Measurements from ENCODE around the gene PCSK1.
A peak's percentile ranks its signal among the peaks of the same experiment; 100 is the strongest.

The PCSK1 gene

DNA sequence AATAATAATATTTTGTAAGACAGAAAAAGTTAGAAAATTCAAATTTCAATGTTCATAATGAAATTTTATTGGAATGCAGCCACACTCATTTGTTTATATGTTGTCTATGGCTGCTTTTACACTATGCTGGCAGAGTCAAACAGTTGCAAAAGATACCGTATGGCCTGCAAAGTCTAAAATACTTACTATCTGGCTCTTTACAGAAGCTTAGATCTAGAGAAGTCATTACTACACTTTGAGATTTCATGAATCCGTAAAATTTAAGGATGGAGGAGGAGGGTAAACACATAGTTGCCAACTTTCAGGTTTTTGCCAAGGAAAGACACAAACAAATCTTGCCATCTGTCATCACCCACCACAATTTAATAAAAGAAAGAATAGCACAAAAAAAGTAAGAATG is 25.1 kb upstream of the PCSK1 start:
- no peaks in the 10 kb centered on the region for H3K27me3 ChIP-seq (ENCODE audit: control insufficient read depth, insufficient read depth, low read length)
- no peaks in the 10 kb centered on the region for H3K36me3 ChIP-seq (ENCODE audit: insufficient read depth, low read length)
- no peaks in the 10 kb centered on the region for H3K9me3 ChIP-seq (replicated peaks; ENCODE audit: low read length)
- no peak overlapping the region for H3K4me3 ChIP-seq (ENCODE audit: low read length)
- H3K4me1 ChIP-seq (ENCODE audit: control insufficient read depth, insufficient read depth, low read length): no peaks in the 10 kb centered on the region
- H3K4me2 ChIP-seq (ENCODE audit: low read length): no peak overlapping the region
- no peak overlapping the region for H3K9ac ChIP-seq (ENCODE audit: low read depth, low read length)

DNA sequence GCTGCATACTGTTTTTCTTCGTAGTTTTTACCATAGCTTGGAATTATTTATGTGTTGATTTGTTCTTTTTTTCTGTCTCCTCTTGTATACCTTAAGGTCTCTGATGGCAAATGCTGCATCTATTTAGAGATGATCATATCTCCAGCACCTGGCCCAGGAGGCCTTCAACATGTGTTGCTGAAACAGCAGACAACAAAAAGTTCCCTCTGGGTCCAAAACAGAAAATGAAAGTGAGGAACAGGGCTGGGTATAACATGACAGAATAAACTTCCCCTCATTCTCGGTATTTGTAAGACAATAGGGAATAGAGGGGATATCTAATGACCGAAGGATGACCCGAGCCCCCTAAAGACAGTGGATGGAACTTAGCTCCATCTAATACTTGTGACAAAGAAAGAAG is 22.7 kb upstream of the PCSK1 start:
- no peaks in the 10 kb centered on the region for H3K27me3 ChIP-seq (ENCODE audit: control insufficient read depth, insufficient read depth, low read length)
- H3K9ac ChIP-seq (ENCODE audit: low read depth, low read length): no peak overlapping the region
- H3K4me2 ChIP-seq (ENCODE audit: low read length): no peak overlapping the region
- H3K4me1 ChIP-seq (ENCODE audit: control insufficient read depth, insufficient read depth, low read length): no peaks in the 10 kb centered on the region
- H3K4me3 ChIP-seq (ENCODE audit: low read length): no peak overlapping the region
- no peaks in the 10 kb centered on the region for H3K9me3 ChIP-seq (replicated peaks; ENCODE audit: low read length)
- H3K36me3 ChIP-seq (ENCODE audit: insufficient read depth, low read length): no peaks in the 10 kb centered on the region

DNA sequence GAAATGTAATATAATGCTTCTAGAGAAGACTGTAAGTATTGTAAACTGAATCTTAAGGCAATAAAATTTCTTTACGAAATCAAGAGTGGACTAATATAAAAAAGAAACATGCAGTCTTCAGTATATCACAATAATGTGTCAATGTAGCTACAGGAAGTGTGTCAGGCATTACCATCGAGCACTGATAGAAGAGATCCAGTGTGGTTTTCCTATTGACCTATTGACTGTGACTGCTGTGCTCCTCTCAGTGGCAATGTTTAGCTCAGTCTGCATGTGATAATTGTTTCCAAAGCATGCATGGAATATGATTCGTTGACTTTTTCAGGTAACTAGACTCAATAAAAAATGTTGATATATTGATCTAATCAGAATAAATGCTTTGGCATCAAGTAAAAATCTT is 20.3 kb upstream of the PCSK1 start:
- H3K9ac ChIP-seq (ENCODE audit: low read depth, low read length): no peak overlapping the region

DNA sequence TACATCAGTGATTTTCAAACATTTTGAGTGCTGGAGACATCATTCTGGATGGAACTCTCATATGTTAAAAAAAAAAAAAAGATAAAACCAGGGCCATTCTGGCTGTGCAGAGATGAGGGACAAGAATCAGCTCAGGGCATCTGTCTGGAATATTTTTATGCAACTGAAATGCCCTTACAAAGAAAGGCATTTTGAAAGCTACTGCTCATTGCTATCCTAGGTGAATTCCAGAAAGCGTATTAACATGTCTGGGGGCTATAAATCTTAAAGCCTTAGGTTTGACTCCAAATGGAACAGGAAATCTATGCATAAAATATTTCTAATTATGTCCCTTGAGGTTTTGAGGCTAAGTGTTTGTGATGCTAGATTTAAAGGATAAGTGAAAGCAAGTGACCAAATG is 14.9 kb upstream of the PCSK1 start:
- H3K36me3 ChIP-seq (ENCODE audit: insufficient read depth, low read length): no peaks in the 10 kb centered on the region
- peaks cover 15% of the 10 kb centered on the region for H3K27me3 ChIP-seq (ENCODE audit: control insufficient read depth, insufficient read depth, low read length)
- no peak overlapping the region for H3K4me2 ChIP-seq (ENCODE audit: low read length)
- no peak overlapping the region for H3K9ac ChIP-seq (ENCODE audit: low read depth, low read length)
- H3K4me1 ChIP-seq (ENCODE audit: control insufficient read depth, insufficient read depth, low read length): no peaks in the 10 kb centered on the region
- H3K4me3 ChIP-seq (ENCODE audit: low read length): no peak overlapping the region
- no peaks in the 10 kb centered on the region for H3K9me3 ChIP-seq (replicated peaks; ENCODE audit: low read length)

More for the DNA sequence above, 20.3 kb upstream of the PCSK1 start:
- Histone ChIP-seq H3K4me3 (ENCODE audit: low read length) (no peak overlapping the region), H3K27me3 (ENCODE audit: control insufficient read depth, insufficient read depth, low read length) (no peaks in the 10 kb centered on the region), H3K9me3 (replicated peaks; ENCODE audit: low read length) (no peaks in the 10 kb centered on the region), H3K4me2 (ENCODE audit: low read length) (no peak overlapping the region), H3K4me1 (ENCODE audit: control insufficient read depth, insufficient read depth, low read length) (no peaks in the 10 kb centered on the region), H3K36me3 (ENCODE audit: insufficient read depth, low read length) (no peaks in the 10 kb centered on the region)

DNA sequence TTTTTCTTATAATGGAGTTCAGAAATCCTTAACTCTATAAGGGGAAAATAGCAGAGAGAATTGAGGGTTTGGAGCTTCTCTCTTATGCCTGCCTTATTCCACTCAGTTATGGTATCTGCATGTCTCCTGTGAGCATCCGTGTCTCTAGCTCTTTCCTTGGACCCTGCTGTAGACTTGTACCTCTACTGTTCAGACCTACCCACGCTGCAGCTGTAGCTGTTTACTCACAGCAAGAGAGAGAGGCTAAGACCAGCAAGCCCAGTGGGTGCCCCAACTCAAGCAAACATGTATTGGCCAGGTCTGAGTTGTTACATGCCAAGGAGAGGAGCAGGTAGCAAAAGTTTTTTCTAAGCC is 7.1 kb upstream of the PCSK1 start:
- Histone ChIP-seq H3K27me3 (ENCODE audit: control insufficient read depth, insufficient read depth, low read length) (peaks cover 27% of the 10 kb centered on the region), H3K9ac (ENCODE audit: low read depth, low read length) (no peak overlapping the region), H3K4me1 (ENCODE audit: control insufficient read depth, insufficient read depth, low read length) (no peaks in the 10 kb centered on the region), H3K36me3 (ENCODE audit: insufficient read depth, low read length) (no peaks in the 10 kb centered on the region), H3K9me3 (replicated peaks; ENCODE audit: low read length) (no peaks in the 10 kb centered on the region), H3K4me3 (ENCODE audit: low read length) (no peak overlapping the region), H3K4me2 (ENCODE audit: low read length) (no peak overlapping the region)

DNA sequence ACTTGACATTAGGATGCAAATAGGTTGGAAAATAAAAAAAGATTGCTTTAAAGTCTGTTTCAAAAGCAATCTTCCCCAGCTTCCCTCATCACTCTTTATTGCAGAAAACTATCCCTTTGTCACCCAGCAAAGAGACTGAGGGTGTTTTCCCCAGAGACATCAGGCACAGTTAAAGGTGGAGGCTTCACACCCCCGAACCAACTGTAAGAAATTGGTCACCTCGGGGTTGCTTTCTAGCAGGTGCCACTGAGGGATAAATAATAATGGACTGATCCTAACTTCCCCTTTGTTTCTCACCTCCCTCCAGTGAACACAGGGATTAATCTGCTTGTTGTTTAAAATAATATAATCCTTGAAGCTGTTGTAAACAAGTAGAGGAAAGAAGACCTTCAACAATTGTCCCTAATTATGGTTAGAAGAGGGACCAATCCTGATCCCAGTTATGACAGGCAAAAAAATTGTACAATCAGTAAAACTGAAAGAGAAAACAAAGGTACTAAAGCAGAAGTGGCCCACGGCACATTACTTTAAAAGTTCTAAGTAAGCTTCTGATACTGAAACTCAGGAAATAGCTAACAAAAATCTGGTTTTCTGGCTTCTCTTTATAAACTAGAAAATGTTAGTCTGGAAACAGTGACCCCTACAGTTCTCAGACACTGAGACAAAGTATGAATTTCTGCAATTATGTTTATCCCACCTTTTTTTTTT is 6.6 kb upstream of the PCSK1 start:
- H3K4me2 ChIP-seq (ENCODE audit: low read length): no peak overlapping the region
- no peak overlapping the region for H3K4me3 ChIP-seq (ENCODE audit: low read length)
- H3K9me3 ChIP-seq (replicated peaks; ENCODE audit: low read length): no peaks in the 10 kb centered on the region
- no peak overlapping the region for H3K9ac ChIP-seq (ENCODE audit: low read depth, low read length)
- no peaks in the 10 kb centered on the region for H3K36me3 ChIP-seq (ENCODE audit: insufficient read depth, low read length)
- H3K27me3 ChIP-seq (ENCODE audit: control insufficient read depth, insufficient read depth, low read length): peaks cover 28% of the 10 kb centered on the region
- no peaks in the 10 kb centered on the region for H3K4me1 ChIP-seq (ENCODE audit: control insufficient read depth, insufficient read depth, low read length)

DNA sequence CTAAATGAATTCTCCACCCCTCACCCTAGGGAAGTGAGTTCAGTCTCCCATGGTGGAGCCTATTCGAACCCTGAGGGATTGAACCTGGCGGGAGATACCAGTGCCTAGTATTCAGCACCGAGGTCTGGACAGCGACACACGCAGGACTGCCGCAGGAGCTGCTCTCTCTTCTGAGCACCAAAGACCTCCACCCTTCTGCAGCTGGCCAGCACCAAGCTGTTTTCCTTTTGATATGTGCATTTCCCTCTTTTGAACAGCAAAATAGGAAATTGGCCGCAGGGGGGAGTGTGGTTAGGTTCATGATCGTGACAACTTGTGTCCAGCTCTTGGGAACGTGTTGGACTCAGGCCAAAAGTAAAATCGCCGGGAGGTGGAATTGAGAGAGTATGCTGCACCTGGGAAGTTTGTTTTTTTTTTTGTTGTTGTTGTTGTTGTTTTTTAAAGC is 1.2 kb upstream of the PCSK1 start:
- Histone ChIP-seq H3K4me3 (ENCODE audit: low read length) (no peak overlapping the region), H3K4me1 (ENCODE audit: control insufficient read depth, insufficient read depth, low read length) (peaks cover 24% of the 10 kb centered on the region), H3K27me3 (ENCODE audit: control insufficient read depth, insufficient read depth, low read length) (peaks cover 38% of the 10 kb centered on the region), H3K36me3 (ENCODE audit: insufficient read depth, low read length) (no peaks in the 10 kb centered on the region), H3K9me3 (replicated peaks; ENCODE audit: low read length) (no peaks in the 10 kb centered on the region), H3K4me2 (ENCODE audit: low read length) (peak overlapping the region; percentile 31), H3K9ac (ENCODE audit: low read depth, low read length) (no peak overlapping the region)

DNA sequence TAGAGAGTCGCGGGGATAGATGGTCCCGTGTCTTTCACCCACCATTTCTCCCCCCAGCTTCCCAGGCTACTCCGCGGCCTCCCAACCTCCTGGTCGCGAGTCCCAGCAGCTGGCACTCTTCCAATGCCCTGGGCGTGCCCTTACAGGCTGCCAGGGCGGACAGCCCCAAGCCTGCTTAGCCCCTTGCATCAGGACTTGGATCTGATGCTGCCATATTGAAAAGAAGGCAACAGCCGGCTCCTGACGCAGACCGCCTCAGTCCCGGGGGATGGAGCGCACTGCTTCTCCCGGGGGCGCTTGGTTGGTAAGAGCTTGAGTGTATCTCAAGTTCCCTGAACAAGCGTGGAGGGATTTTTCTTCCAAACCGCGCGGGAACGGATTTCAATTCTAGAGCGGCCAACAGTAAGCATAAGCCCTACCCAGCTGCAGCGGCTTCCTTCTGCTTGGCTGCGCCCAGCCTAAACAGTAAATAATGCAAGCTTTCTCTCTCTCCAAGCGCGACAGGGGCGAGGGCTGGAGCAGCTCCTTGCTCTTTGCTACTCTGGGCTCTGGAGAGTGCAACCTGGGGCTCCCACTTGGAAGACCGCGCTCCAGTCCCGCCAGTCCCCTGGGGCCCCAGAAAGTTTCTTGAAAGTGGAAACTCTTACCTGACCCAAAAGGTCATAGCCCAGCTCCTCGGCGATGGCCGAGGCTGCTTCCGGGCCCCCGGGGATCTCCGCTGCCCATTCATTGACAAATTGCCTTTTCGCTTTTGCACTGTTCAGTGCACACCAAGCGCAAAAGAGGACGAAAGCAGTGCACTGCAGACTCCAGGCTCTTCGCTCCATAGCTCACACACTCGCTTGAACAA is 607 bp downstream of the PCSK1 start:
- Histone ChIP-seq H3K27me3 (ENCODE audit: control insufficient read depth, insufficient read depth, low read length) (peaks cover 38% of the 10 kb centered on the region), H3K4me3 (ENCODE audit: low read length) (peak overlapping the region; percentile 56), H3K9ac (ENCODE audit: low read depth, low read length) (no peak overlapping the region)

DNA sequence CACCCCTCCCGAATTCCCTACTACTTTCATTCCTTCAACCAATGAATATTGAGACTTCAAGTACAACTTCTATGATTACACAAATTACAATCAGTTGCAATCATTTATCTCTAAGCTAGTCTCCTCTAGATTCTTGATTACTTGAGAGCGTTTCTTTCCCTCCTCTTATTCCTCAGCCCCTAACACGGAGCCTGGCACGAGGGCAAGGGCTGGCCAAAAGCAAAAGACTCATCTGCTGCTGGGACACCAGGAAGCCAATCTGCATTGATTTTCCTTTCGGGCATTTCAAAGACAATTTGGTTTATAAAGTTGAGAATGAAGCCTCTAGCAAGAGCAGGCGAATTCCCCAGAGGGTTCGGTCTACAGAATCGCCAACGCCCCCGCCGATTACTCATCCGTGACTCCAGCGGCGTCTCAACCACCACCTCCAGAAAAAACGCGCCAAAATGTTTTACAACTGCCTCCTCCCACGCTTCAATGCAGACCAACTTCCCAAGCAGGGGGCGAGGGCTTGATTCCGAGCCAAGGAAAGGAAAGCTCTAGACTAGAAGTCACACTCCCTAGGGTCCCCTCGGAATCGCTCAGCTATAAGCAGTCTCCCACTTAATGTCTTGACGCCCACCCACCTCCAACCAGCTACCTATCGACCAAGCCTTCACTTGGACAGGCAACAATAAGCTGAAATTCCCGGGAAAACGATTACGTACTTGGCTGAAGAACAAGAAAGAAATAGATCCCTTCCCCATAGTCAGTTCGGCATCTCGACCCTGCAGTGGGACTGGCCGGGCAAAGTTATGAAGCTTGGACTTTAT is 1.5 kb downstream of the PCSK1 start:
- Histone ChIP-seq H3K36me3 (ENCODE audit: insufficient read depth, low read length) (no peaks in the 10 kb centered on the region), H3K27me3 (ENCODE audit: control insufficient read depth, insufficient read depth, low read length) (peaks cover 38% of the 10 kb centered on the region), H3K4me3 (ENCODE audit: low read length) (peak overlapping the region; percentile 56)

More for the DNA sequence above, 607 bp downstream of the PCSK1 start:
- peaks cover 24% of the 10 kb centered on the region for H3K4me1 ChIP-seq (ENCODE audit: control insufficient read depth, insufficient read depth, low read length)
- H3K36me3 ChIP-seq (ENCODE audit: insufficient read depth, low read length): no peaks in the 10 kb centered on the region
- H3K4me2 ChIP-seq (ENCODE audit: low read length): peak overlapping the region; percentile 80
- no peaks in the 10 kb centered on the region for H3K9me3 ChIP-seq (replicated peaks; ENCODE audit: low read length)

DNA sequence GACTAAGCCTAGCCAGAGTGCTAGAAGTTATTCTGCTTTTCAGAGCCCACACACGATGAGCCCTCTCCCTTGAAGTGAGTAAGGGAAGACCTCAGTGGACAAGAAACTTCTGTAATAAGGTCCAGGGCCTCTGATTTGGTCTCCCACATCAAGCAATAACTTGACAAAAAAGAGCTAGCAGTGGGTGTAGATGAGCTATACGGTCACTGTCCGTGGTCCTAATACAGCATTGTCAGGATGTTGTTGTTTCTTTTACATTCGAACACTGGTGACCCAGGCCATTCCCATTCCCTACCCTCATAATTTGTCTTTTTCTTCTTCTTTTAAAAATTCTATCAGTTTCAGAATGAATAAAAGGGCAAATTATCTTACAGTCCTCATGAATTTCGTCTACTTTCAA is 5.2 kb downstream of the PCSK1 start:
- Histone ChIP-seq H3K36me3 (ENCODE audit: insufficient read depth, low read length) (no peaks in the 10 kb centered on the region), H3K4me1 (ENCODE audit: control insufficient read depth, insufficient read depth, low read length) (peaks cover 20% of the 10 kb centered on the region), H3K4me2 (ENCODE audit: low read length) (no peak overlapping the region)

More for the DNA sequence above, 1.5 kb downstream of the PCSK1 start:
- Histone ChIP-seq H3K4me2 (ENCODE audit: low read length) (peak overlapping the region; percentile 80), H3K9me3 (replicated peaks; ENCODE audit: low read length) (no peaks in the 10 kb centered on the region), H3K9ac (ENCODE audit: low read depth, low read length) (no peak overlapping the region), H3K4me1 (ENCODE audit: control insufficient read depth, insufficient read depth, low read length) (peaks cover 24% of the 10 kb centered on the region)

DNA sequence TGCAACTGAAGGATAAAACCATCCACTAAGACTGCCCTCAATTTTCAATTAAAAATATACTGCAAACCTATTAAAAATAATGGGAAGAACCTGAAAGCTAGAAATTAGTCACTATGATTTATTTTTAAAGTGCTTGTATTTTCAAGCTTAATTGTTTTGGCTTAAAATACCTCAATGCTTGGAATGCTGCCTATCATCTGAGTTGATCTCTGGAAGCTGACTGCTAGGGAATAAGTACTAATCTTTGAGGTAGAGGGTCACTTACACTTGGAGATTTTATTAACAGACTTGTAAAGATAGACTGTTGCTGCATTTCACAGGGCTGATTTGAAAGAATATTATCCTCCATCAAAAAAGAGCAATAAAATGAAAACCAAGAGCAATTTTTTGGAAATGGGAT is 6.2 kb downstream of the PCSK1 start:
- H3K4me3 ChIP-seq (ENCODE audit: low read length): no peak overlapping the region
- H3K4me2 ChIP-seq (ENCODE audit: low read length): no peak overlapping the region
- peaks cover 11% of the 10 kb centered on the region for H3K4me1 ChIP-seq (ENCODE audit: control insufficient read depth, insufficient read depth, low read length)
- no peaks in the 10 kb centered on the region for H3K9me3 ChIP-seq (replicated peaks; ENCODE audit: low read length)
- no peaks in the 10 kb centered on the region for H3K36me3 ChIP-seq (ENCODE audit: insufficient read depth, low read length)
- peaks cover 9% of the 10 kb centered on the region for H3K27me3 ChIP-seq (ENCODE audit: control insufficient read depth, insufficient read depth, low read length)
- H3K9ac ChIP-seq (ENCODE audit: low read depth, low read length): no peak overlapping the region

More for the DNA sequence above, 5.2 kb downstream of the PCSK1 start:
- no peak overlapping the region for H3K4me3 ChIP-seq (ENCODE audit: low read length)
- H3K9me3 ChIP-seq (replicated peaks; ENCODE audit: low read length): no peaks in the 10 kb centered on the region
- H3K9ac ChIP-seq (ENCODE audit: low read depth, low read length): no peak overlapping the region
- peaks cover 19% of the 10 kb centered on the region for H3K27me3 ChIP-seq (ENCODE audit: control insufficient read depth, insufficient read depth, low read length)
